GM10266 (cell line): ENCODE results near the gene RAD51D.

Experiments
- DNase-seq: peaks from one replicate; pipeline ENCODE4 v3.0.0; 2012; ENCODE audit errors: extremely low spot score
- TF ChIP-seq, protein P1 (sequence below): IDR thresholded peaks from 2 replicates; pipeline ENCODE4 v1.5.1; 2012; ENCODE audit warnings: mild to moderate bottlenecking, low read depth; ENCODE audit not compliant: control insufficient read depth, insufficient read depth; ENCODE audit errors: missing control alignments

RAD51D gene

GRCh38 chr17:35119370-35120165 is at the start of gene RAD51D:
TSS of gene RAD51D (minus strand) at chr17:35119860. CDS start at chr17:35119613, 247 bp downstream.
- TF ChIP-seq, protein P1, sequence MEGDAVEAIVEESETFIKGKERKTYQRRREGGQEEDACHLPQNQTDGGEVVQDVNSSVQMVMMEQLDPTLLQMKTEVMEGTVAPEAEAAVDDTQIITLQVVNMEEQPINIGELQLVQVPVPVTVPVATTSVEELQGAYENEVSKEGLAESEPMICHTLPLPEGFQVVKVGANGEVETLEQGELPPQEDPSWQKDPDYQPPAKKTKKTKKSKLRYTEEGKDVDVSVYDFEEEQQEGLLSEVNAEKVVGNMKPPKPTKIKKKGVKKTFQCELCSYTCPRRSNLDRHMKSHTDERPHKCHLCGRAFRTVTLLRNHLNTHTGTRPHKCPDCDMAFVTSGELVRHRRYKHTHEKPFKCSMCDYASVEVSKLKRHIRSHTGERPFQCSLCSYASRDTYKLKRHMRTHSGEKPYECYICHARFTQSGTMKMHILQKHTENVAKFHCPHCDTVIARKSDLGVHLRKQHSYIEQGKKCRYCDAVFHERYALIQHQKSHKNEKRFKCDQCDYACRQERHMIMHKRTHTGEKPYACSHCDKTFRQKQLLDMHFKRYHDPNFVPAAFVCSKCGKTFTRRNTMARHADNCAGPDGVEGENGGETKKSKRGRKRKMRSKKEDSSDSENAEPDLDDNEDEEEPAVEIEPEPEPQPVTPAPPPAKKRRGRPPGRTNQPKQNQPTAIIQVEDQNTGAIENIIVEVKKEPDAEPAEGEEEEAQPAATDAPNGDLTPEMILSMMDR = peak; percentile 97
- peak; percentile 92 for DNase-seq

DNA sequence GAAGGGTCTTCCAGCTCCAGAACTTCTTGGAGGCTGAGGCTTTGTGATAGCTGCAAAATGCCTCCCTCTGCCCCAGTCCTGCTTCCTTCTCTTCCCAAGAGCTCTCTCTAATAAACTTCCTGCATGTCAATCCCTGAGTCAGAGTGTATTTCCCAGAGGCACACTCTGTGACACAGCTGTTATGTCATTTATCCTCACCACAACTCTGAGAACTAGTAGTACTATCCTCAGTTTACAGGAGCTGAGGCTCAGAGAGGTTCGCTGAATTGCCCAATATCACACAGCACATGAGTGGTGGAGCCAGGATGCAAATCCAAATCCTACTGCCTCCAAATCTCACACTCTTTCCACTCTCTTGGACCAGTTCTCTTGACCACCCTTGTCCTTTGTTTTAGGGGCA is 48.0 kb upstream of the RAD51D start:
- TF ChIP-seq, protein P1 = no peak
- no peak for DNase-seq

DNA sequence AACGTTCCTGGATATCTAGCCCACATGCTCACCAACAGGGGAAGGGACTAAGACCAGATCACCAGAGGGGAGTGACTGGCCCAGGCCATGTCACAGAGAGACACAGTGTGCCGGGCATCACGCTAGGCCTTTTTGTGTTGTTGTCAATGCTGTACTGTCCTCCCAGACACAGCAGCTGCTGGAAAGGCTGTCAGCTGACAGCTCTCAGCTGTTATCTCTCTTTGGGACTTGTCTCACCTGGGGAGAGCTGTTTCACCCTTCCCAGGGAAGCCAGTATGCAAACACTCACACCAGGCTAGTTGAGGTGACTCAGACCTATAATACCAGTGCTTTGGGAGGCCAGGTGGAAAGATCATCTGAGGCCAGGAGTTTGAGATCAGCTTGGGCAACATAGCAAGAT is 47.4 kb upstream of the RAD51D start:
- TF ChIP-seq, protein P1 = no peak
- no peak for DNase-seq

GRCh38 chr17:35166526-35166925 is 46.9 kb upstream of the RAD51D start:
- TF ChIP-seq, protein P1 = no peak
- no peak for DNase-seq

DNA sequence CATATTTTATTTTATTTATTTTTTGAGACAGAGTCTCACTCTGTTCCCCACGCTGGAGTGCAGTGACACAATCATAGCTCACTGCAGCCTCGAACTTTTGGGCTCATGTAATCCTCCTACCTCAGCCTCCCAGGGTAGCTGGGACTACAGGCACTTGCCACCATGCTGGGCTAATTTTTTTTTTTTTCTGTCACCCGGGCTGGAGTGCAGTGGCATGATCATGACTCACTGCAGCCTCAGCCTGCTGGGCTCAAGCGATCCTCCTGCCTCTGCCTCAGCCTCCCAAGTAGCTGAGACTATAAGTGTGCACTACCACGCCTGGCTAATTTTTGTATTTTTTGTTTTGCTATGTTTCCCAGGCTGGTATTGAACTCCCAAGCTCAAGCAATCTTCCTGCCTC is 45.1 kb upstream of the RAD51D start:
- no peak for DNase-seq
- TF ChIP-seq, protein P1 = no peak

DNA sequence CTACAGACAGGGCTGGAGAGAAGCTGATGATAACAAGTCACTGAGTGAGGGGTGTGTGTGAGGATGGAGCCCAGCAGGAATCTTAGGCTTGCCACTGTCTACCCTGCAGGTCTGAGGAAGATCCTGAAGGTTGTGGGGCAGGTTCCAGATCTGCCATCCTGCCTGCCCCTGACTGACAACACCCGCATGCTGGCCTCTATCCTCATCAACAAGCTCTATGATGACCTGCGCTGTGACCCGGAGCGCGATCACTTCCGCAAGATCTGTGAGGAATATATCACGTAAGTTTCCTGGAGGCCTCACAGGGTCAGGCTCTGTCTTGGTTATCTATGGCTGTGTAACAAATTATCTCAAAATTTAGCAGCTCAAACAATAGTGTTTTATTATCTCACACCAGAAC is 44.2 kb upstream of the RAD51D start:
- TF ChIP-seq, protein P1 = no peak
- DNase-seq = no peak

GRCh38 chr17:35162755-35163154 is 43.1 kb upstream of the RAD51D start:
- TF ChIP-seq, protein P1 = no peak
- no peak for DNase-seq
